Measurements from ENCODE around the gene CCL8.

GRCh38 chr17:34358631-34359030 is 39.4 kb downstream of the CCL8 start:
- TF ChIP-seq CTCF (IDR thresholded peaks at IDR 0.05) (no peak), EZH2phosphoT487 (IDR thresholded peaks at IDR 0.05; ENCODE audit: borderline replicate concordance, low read depth) (no peak), RAD21 (IDR thresholded peaks at IDR 0.05; ENCODE audit: low read length) (no peak), CHD2 (IDR thresholded peaks at IDR 0.05; ENCODE audit: low read length, partially characterized antibody) (no peak), EP300 (IDR thresholded peaks at IDR 0.05; ENCODE audit: borderline replicate concordance in 1 of 2, low read depth in 1 of 2, low read length in 1 of 2) (no peak), POLR2AphosphoS5 (IDR thresholded peaks at IDR 0.05; ENCODE audit: low read depth, low read length) (no peak), GATA2 (CRISPR knock-in tag; IDR thresholded peaks at IDR 0.05) (no peak), GABPA (IDR thresholded peaks at IDR 0.05; ENCODE audit: low read depth) (no peak), MAX (IDR thresholded peaks at IDR 0.05; ENCODE audit: low read depth) (no peak), USF2 (IDR thresholded peaks at IDR 0.05; ENCODE audit: borderline replicate concordance, low read depth, low read length) (no peak), RFX5 (IDR thresholded peaks at IDR 0.05; ENCODE audit: low read length) (no peak)

Data from SK-N-SH (cell line).